ENCODE results near the gene FRYL. TPM values are rescaled to one million over a fixed set of nuclear protein-coding genes. Genes with fewer than 3 reads are reported as not detected.
"Not testable (repeated sequence)": the region's sequence is repeated elsewhere in the genome, so short reads cannot be mapped to it uniquely, and the experiment has no call there.

FRYL gene
- polyA plus RNA-seq, 1 donor from 2014 or later: 29.6 TPM

DNA sequence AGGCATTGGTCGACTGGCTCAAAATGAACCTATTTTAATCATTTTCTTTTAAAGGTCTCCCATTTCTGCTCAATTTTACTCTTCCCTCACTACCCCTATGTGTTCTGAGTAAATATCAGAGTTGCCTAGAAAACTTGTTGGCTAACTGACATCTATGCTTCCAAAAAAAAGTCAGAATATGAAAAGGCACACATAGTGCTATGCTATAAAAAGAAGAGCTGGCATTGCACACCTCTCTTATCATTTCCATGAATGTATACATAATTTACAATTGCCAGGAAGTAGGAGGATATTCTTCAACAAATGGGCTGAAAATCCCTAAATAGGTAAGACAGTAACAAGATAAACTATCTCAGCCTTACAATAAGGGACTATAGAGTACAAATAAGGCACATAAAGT lies 70.2 kb downstream of the FRYL start:
- Mint-ChIP-seq H3K36me3 (peaks cover 14% of the 10 kb centered on the region), H3K27me3 (no peaks in the 10 kb centered on the region), H3K4me1 (peaks cover 2 to 11% (median 3%) of the 10 kb centered on the region in 3 donors), H3K9me3 (peaks cover 0 to 4% (median 0%) of the 10 kb centered on the region in 3 donors), H3K27ac (no peak overlapping the region), H3K4me3 (no peak overlapping the region)

DNA sequence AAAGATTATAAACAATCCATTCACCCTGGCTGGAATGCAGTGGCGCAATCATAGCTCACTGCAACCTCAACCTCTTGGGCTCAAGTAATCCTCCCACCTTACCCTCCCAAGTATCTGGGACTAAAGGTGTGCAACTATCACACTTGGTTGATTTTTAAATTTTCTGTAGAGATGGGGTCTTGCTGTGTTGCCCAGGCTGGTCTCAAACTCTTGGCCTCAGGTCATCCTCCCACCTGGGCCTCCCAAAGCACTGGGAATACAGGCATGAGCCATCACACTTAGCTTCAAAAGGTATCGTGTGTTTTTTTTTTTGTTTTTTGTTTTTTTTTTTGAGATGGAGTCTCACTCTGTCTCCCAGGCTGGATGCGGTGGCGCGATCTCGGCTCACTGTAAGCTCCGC lies 71.5 kb downstream of the FRYL start:
- Mint-ChIP-seq H3K9me3 (peaks cover 0 to 4% (median 0%) of the 10 kb centered on the region in 3 donors), H3K27me3 (no peaks in the 10 kb centered on the region), H3K4me1 (peaks cover 4 to 11% (median 7%) of the 10 kb centered on the region in 3 donors), H3K27ac (no peak overlapping the region), H3K4me3 (no peak overlapping the region), H3K36me3 (peaks cover 18% of the 10 kb centered on the region)

DNA sequence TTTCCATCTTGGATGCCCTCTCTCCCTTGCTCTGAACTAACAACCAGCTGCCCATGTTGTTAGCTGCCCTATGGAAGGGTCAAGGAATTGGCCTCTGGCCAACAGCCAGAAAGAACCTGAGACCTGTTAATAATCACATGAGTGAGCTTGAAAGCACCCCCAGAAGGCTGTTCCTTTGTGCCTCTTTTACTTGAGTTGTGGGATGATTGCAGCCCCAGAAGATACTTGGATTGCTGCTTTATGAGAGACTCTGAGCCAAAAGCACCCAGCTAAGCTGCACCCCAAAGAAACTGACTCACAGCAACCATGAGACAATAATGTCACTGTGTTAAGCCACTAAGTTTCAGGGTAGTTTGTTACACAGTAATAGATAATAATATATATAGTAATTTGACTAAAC lies 73.3 kb downstream of the FRYL start:
- no peaks in the 10 kb centered on the region for H3K27me3 Mint-ChIP-seq
- H3K9me3 Mint-ChIP-seq: peaks cover 0 to 4% (median 0%) of the 10 kb centered on the region in 3 donors
- H3K4me3 Mint-ChIP-seq: no peak overlapping the region
- H3K27ac Mint-ChIP-seq: no peak overlapping the region
- peaks cover 14% of the 10 kb centered on the region for H3K36me3 Mint-ChIP-seq
- peaks cover 6 to 11% (median 9%) of the 10 kb centered on the region in 3 donors for H3K4me1 Mint-ChIP-seq

DNA sequence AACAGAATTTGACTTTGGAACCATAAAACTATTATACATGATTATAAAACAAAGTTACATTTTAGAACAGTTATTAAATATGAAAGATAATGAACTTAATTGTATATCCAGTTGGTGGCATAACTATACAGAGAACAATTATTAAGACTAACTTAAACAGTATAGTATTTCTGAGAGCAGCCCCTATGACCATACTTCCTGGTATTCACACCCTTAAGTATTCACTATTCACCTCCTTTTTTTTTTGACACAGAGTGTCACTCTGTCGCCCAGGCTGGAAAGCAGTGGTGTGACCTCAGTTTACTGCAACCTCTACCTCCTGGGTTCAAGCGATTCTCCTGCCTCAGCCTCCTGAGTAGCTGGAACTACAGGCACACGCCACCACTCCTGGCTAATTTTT lies 74.5 kb downstream of the FRYL start:
- H3K27ac Mint-ChIP-seq: no peak overlapping the region
- H3K36me3 Mint-ChIP-seq: peaks cover 14% of the 10 kb centered on the region
- H3K4me3 Mint-ChIP-seq: no peak overlapping the region
- H3K27me3 Mint-ChIP-seq: no peaks in the 10 kb centered on the region
- peaks cover 8 to 14% (median 14%) of the 10 kb centered on the region in 3 donors for H3K4me1 Mint-ChIP-seq
- no peaks in the 10 kb centered on the region for H3K9me3 Mint-ChIP-seq

DNA sequence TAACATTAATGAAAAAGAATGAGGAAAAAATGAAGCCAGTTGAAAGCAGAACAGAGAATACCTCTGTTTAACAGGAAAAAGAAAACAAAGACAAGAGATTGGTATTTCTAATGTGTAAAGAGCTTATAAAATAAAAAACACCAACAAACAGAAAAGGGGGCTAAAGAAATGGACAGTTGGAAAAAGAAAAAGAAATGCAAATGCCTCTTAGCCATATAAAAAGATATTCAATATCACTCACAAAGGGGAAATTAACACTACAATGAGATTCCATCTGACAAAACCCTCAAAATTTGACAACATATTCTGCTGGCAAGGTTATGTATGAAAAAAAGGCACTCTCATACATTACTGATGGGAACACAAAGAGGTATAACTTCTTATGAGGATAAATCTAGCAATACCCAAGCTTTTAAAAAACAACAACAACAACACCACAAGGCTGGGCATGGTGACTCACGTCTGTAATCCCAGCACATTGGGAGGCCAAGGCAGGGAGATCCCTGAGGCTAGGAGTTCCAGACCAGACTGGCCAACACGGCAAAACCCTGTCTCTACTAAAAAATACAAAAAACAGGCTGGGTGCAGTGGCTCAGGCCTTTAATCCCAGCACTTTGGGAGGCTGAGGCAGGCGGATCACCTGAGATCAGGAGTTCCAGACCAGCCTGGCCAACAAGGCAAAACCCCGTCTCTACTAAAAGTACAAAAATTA lies 75.8 kb downstream of the FRYL start:
- H3K9me3 Mint-ChIP-seq: no peaks in the 10 kb centered on the region
- peaks cover 11 to 17% (median 13%) of the 10 kb centered on the region in 3 donors for H3K4me1 Mint-ChIP-seq
- peak overlapping the region in 2 of 3 donors; percentile 7 to 82 for H3K27ac Mint-ChIP-seq

DNA sequence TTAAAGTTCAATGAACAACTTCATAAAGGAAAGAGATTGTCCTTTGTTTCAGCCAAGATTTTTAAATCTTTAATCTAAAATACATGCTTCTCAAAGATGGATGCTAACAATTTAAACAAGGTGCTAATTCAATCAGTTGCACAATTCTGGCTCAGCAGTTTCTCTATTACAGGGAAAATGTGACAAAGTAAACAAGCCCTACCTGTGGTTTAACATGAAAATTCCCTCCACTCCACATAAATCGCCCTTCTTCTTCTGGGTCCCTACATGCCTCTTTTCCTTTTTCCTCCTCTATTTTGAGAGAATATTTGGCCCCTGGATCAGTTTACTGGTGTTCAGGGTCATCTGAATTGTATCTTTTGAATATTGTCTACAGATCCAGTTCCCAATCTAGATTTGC lies 80.6 kb downstream of the FRYL start:
- peak overlapping the region in 1 of 4 donors; percentile 10 for H3K4me3 Mint-ChIP-seq
- no peak overlapping the region for H3K27ac Mint-ChIP-seq
- peaks cover 30 to 37% (median 34%) of the 10 kb centered on the region in 3 donors for H3K4me1 Mint-ChIP-seq

More for the DNA sequence above, 75.8 kb downstream of the FRYL start:
- no peaks in the 10 kb centered on the region for H3K27me3 Mint-ChIP-seq
- H3K4me3 Mint-ChIP-seq: no peak overlapping the region
- H3K36me3 Mint-ChIP-seq: peaks cover 12% of the 10 kb centered on the region

DNA sequence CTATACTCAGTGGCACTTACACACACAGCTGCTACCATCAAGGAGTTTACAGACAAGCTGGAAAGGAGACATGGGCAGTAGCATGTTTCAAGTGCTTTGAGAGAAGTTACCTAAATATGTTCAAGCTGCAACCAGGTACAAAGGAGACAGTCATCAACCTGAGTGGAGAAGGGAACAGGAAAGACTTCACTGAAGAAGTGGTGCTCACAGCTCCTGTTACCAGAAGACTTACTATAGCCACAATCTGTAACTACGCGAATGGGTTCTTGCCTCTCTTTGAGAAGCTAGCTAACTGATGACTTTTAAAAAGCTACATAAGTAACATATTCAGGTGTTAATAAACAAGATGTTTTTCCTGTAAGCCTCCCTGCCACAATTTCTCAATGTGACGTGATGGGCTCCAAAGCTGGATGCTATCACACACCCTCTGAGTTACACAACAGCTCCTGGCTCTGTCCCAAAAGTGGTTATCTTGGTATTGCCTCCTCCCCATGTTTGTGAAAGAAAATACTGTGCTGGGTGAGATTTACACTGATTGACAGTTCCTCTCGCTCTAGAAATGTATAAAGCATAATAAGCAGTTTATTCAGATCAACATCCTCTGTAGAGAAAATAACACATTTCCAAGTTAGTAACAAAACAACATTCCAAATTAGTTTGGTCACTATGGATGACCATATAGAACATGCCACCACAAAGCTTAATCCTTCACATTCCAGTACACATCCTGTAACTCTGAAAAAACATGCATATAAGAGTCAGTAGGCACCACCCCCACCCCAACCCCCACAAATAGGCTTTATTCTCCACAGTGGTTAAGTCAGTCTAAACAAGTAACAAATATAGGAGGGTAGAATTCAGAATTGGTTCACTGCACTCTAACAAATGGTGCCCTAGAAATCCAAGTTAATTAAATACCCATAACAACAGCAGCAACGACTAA lies 81.8 kb downstream of the FRYL start:
- H3K27ac Mint-ChIP-seq: peak overlapping the region in 1 of 3 donors; percentile 24
- H3K4me1 Mint-ChIP-seq: peaks cover 25 to 39% (median 34%) of the 10 kb centered on the region in 3 donors

More for the DNA sequence above, 80.6 kb downstream of the FRYL start:
- Mint-ChIP-seq H3K9me3 (peaks cover 0 to 1% (median 0%) of the 10 kb centered on the region in 3 donors), H3K27me3 (no peaks in the 10 kb centered on the region), H3K36me3 (peaks cover 9% of the 10 kb centered on the region)

DNA sequence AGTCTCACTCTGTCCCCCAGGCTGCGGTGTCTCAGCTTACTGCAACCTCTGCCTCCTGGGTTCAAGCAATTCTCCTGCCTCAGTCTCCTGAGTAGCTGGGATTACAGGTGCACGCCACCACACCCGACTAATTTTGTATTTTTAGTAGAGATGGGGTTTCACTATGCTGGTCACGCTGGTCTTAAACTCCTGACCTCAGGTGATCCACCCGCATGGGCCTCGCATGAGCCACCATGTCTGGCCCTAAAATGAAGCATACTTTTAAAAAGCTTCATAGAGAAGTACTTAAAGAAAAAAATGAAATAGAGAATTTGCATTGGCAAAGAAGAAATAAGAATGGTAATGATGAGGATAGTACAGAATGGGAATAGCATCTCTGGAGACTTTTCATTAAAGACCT lies 82.6 kb downstream of the FRYL start:
- not testable (repeated sequence) for H3K27me3 Mint-ChIP-seq, H3K4me3 Mint-ChIP-seq, H3K27ac Mint-ChIP-seq, H3K9me3 Mint-ChIP-seq, H3K36me3 Mint-ChIP-seq
- peaks cover 25 to 40% (median 39%) of the 10 kb centered on the region in 3 donors for H3K4me1 Mint-ChIP-seq

More for the DNA sequence above, 81.8 kb downstream of the FRYL start:
- H3K36me3 Mint-ChIP-seq: peaks cover 5% of the 10 kb centered on the region
- peak overlapping the region in 1 of 4 donors; percentile 3 for H3K4me3 Mint-ChIP-seq
- H3K9me3 Mint-ChIP-seq: peaks cover 0 to 1% (median 0%) of the 10 kb centered on the region in 3 donors
- no peaks in the 10 kb centered on the region for H3K27me3 Mint-ChIP-seq

DNA sequence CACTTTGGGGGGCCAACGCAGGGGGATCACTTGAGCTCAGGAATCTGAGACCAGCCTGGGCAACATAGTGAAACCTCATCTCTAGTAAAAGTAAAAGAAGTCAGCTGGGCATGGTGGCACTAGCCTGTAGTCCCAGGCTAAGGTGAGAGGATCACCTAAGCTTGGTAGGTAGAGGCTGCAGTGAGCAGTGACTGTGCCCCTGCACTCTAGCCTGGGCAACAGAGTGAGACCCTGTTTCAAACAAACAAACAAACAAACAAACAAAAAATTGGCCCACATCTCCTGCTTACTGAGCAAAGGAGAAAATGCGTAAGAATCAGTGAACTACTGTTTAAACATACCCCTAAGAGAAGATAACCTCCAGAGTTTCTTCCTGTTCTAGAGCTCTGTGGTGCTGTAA lies 85.3 kb downstream of the FRYL start:
- Mint-ChIP-seq H3K4me3 (no peak overlapping the region), H3K27ac (peak overlapping the region in 1 of 3 donors; percentile 25), H3K36me3 (peaks cover 5% of the 10 kb centered on the region), H3K27me3 (no peaks in the 10 kb centered on the region), H3K4me1 (peaks cover 30 to 42% (median 40%) of the 10 kb centered on the region in 3 donors), H3K9me3 (peaks cover 0 to 1% (median 0%) of the 10 kb centered on the region in 3 donors)

DNA sequence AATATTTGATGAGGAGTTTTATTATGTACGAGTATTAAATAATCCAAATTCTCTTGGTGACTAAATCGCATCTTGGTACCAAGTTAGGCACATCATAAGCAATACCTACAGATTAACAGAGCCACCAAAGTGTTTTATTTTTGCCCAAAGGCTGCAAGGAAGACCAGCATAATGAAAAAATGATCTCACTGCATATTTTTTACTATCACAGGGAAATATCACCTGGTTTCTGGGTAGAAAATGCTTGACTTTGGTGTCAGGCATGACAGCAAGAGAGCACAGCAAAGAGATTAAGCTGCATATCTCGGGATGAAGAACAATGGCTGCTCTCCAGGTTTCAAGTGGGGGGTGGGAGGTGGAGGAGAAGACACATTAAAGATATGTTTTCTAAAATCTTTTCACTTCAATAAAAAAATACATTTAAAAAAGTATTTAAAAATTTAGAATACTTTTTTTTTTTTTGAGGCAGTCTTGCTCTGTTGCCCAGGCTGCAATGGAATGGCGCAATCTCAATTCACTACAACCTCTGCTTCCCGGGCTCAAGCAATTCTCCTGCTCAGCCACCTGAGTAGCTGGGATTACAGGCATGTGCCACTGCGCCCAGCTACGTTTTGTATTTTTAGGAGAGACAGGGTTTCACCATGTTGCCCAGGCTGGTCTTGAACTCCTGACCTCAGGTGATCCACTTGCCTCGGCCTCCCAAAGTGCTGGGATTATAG lies 86.1 kb downstream of the FRYL start:
- Mint-ChIP-seq H3K4me1 (peaks cover 32 to 42% (median 35%) of the 10 kb centered on the region in 3 donors), H3K9me3 (peaks cover 0 to 1% (median 0%) of the 10 kb centered on the region in 3 donors), H3K4me3 (no peak overlapping the region), H3K27me3 (no peaks in the 10 kb centered on the region), H3K27ac (no peak overlapping the region), H3K36me3 (peaks cover 5% of the 10 kb centered on the region)

DNA sequence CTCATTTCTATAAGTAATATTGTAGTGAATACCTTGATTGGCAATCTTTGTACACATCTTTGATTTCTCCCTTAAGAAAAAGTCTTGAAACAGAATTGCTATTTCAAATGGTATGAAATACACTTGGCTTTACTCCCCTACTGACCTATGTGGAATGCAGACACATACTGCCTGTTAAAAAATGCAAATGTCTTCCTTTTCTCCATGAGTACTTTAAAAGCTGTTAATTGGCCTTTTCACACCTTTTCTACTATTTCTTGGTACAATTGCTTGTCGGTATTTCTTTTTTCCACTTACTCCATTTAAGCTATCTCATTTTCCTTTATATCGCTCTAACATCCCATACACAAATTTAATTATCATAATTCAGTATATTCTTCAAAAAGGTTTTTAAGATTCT lies 87.2 kb downstream of the FRYL start:
- no peaks in the 10 kb centered on the region for H3K27me3 Mint-ChIP-seq
- peaks cover 5% of the 10 kb centered on the region for H3K36me3 Mint-ChIP-seq
- peaks cover 29 to 40% (median 31%) of the 10 kb centered on the region in 3 donors for H3K4me1 Mint-ChIP-seq
- H3K4me3 Mint-ChIP-seq: no peak overlapping the region
- H3K27ac Mint-ChIP-seq: no peak overlapping the region
- H3K9me3 Mint-ChIP-seq: peaks cover 0 to 1% (median 0%) of the 10 kb centered on the region in 3 donors

DNA sequence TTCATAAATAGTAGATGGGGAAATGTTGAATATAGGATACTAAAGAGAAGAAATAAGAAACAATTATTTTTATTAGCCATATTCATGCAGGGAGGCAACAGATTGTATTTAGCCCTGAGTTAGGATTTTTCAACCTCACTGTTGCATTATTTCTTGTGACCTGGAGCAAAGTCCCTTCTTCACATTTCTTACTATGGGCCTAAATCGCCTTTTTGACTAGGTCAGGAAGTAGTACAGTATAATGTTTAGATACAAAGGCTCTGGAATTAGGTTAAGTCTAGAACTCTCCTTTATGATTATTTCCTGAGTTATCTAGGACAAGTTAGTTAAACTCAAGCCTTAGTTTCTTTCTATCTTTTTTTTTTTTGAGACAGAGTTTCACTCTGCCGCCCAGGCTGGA lies 88.0 kb downstream of the FRYL start:
- peaks cover 25 to 40% (median 32%) of the 10 kb centered on the region in 3 donors for H3K4me1 Mint-ChIP-seq

DNA sequence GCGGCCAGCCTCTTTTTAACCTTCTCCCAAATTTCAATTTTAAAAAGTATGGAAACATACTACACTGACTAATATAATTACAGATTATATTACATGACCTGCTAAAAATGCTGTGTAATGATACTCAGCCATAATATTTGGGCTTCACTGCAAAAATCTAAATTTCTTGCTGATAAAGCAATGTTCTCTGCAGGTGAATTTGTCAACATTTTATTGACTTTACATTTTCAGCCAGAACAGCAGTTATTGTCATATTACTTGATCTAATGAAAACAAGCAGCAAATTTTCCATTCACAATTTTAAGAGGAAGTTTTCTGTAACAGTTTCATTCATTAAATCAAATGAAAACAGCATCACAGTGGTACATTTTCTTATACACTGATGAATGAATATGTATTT lies 91.1 kb downstream of the FRYL start:
- Mint-ChIP-seq H3K9me3 (no peaks in the 10 kb centered on the region), H3K4me1 (peaks cover 34 to 45% (median 37%) of the 10 kb centered on the region in 3 donors), H3K36me3 (no peaks in the 10 kb centered on the region), H3K4me3 (no peak overlapping the region), H3K27me3 (no peaks in the 10 kb centered on the region), H3K27ac (no peak overlapping the region)

More for the DNA sequence above, 88.0 kb downstream of the FRYL start:
- peak overlapping the region in 1 of 3 donors; percentile 20 for H3K27ac Mint-ChIP-seq
- no peaks in the 10 kb centered on the region for H3K27me3 Mint-ChIP-seq
- peak overlapping the region in 1 of 4 donors; percentile 22 for H3K4me3 Mint-ChIP-seq
- peaks cover 5% of the 10 kb centered on the region for H3K36me3 Mint-ChIP-seq
- H3K9me3 Mint-ChIP-seq: peaks cover 0 to 1% (median 0%) of the 10 kb centered on the region in 3 donors

DNA sequence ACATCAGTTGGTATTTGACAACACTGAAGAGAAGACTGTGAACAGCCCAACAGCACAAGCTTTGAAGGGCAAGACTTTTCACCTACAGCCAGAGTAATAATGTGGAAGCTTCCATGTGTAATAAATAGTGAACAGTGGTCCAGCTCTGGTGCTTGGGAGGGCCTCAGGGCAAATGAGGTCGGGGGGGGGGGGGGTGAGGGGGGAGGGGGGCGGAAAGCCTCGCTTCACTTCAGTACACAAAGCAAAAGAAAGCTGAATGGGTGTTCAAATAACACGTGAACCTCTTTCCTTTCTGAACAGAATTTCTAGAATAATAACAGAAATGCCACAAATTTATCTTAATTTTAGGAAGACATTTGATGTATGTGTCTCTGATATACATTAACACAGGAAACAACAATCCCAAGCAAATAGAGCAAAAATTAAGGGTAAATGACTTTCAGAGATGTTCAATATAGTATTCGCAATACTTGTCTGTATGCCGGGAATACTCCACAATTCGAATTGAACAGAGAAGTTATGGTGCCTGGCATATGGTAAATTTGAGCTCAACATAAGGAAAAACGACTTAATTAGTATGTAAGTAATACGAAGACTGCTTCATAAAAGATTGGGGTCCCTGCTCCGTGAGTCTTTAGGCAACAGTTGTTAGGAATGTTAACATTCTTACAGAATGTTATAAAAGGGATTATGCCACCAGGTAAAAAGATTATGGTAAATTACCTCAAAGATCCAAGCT lies 92.6 kb downstream of the FRYL start:
- Mint-ChIP-seq H3K27me3 (no peaks in the 10 kb centered on the region), H3K4me1 (peaks cover 36 to 48% (median 48%) of the 10 kb centered on the region in 3 donors), H3K4me3 (no peak overlapping the region), H3K9me3 (no peaks in the 10 kb centered on the region), H3K27ac (no peak overlapping the region), H3K36me3 (peaks cover 4% of the 10 kb centered on the region)
